ENCODE results near the gene NDUFC2.
"Not testable (repeated sequence)": the region's sequence is repeated elsewhere in the genome, so short reads cannot be mapped to it uniquely, and the experiment has no call there.

Gene NDUFC2

GRCh38 chr11:78079232-78080083 is at the start of gene NDUFC2:
Gene NDUFC2 (minus strand): TSS chr11:78079862. CDS start chr11:78079744, 118 bp downstream.
- peak; percentile 65 to 70 for DNase-seq

GRCh38 chr11:78127403-78127802 is 47.7 kb upstream of the NDUFC2 start:
- DNase-seq, result no peak

- no peak for DNase-seq
Observed at GRCh38 chr11:78112582-78113275, 33.1 kb upstream of the NDUFC2 start.

GRCh38 chr11:78111298-78111697 is 31.6 kb upstream of the NDUFC2 start:
- DNase-seq, result no peak

- DNase-seq, result no peak
Observed at GRCh38 chr11:78110830-78111229, 31.2 kb upstream of the NDUFC2 start.

- no peak for DNase-seq
Observed at GRCh38 chr11:78110351-78110750, 30.7 kb upstream of the NDUFC2 start.

- DNase-seq, result no peak
Observed at GRCh38 chr11:78109081-78110015, 29.7 kb upstream of the NDUFC2 start.

GRCh38 chr11:78100676-78101472 is 21.2 kb upstream of the NDUFC2 start:
- no peak for DNase-seq

- DNase-seq, result no peak
Observed at GRCh38 chr11:78100261-78100660, 20.6 kb upstream of the NDUFC2 start.

- no peak for DNase-seq
Observed at GRCh38 chr11:78099666-78100065, 20.0 kb upstream of the NDUFC2 start.

- no peak for DNase-seq
Observed at GRCh38 chr11:78097666-78098385, 18.2 kb upstream of the NDUFC2 start.

- no peak for DNase-seq
Observed at GRCh38 chr11:78094250-78094649, 14.6 kb upstream of the NDUFC2 start.

- DNase-seq, result not testable (repeated sequence)
Observed at GRCh38 chr11:78086521-78087074, 6.9 kb upstream of the NDUFC2 start.

- DNase-seq, result no peak
Observed at GRCh38 chr11:78085972-78086371, 6.3 kb upstream of the NDUFC2 start.

- DNase-seq, result not testable (repeated sequence)
Observed at GRCh38 chr11:78084506-78084905, 4.8 kb upstream of the NDUFC2 start.

- no peak for DNase-seq
Observed at GRCh38 chr11:78083021-78083420, 3.4 kb upstream of the NDUFC2 start.

GRCh38 chr11:78082146-78082545 is 2.5 kb upstream of the NDUFC2 start:
- no peak for DNase-seq

GRCh38 chr11:78081583-78081982 is 1.9 kb upstream of the NDUFC2 start:
- no peak for DNase-seq

GRCh38 chr11:78080818-78081495 is 1.3 kb upstream of the NDUFC2 start:
- DNase-seq, result no peak

- peak in 1 of 2 experiments; percentile 33 for DNase-seq
Observed at GRCh38 chr11:78080084-78080817, 589 bp upstream of the NDUFC2 start.

Measured in Kasumi-1 (cell line).